GM19324 (cell line): Measurements from ENCODE around the gene ZBTB45.
"Not testable (repeated sequence)": the region's sequence is repeated elsewhere in the genome, so short reads cannot be mapped to it uniquely, and the experiment has no call there.

Source experiments
- ATAC-seq: cut with Tn5 transposase; IDR thresholded peaks from one replicate; pipeline ENCODE4 v1.9.1; 2021; ENCODE audit warnings: mild to moderate bottlenecking, moderate library complexity; ENCODE audit not compliant: unreplicated experiment, low FRiP score

Gene ZBTB45

DNA sequence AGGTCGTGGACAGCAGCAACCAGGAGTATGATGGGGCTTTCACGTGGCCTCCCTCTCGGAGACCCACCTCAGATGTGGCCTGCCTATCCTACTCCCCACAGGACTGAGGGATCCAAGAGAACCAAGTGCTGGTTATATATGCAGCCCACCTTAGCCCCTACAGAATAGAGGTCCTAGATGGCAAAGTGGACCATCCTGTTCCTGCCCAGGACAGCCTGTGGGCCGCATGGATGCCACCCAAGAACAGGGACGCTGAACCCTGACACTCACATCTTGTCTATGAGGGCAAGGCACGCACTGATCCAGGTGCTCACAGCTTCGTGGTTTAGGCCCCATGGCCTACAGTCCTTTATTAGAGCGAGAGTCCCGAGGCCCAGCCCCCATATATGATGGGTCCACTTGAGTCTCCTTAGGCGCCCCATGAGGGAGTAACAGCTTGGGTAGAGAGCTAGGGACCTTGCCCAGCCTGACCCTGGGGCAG lies 6.4 kb downstream of the ZBTB45 start:
- ATAC-seq = no peak

DNA sequence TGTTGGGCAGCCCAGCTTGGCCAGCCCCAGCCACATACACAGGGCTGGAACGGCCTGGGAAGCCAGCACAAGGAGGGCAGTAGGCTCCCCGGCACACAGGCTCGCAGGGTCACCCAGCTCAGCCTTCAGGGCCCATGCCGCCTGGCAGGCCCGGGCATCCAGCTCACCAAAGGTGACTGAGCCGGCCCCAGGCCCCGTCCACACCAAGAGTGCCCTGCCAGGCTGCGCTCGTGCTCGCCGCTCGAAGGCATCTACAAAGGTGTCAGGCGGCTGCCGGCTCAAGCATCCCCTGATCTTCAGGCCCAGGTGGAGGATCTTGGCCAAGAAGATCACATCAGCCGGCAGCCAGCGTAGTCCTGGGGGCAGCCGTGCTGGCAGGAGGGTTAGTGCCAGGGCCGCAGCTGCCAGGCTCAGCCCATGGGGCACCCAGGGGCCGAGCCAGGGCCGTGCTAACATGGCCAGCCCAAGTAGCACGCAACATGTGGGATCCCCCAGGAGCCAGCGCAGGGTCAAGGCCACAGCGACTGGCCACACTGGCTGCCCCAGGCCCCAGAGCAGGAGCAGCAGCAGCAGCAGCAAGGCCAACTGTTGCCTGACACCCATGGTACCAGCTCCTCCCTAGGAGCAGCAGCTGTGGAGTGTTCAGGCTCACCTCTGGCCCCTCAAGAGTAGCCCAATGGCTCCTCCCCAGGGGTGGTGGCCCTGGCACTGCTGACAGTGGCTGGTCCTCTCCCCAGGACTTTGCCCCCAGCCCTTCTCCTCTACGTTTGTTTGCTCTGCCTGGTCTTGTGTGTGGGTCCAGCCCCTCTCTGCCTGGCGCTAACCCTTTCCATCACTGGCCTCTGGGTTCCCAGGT lies 8.0 kb downstream of the ZBTB45 start, which contains the start of gene SLC27A5:
SLC27A5 (minus strand) TSS at position 640 of the 856 bp plus-strand sequence; CDS start at position 603, 37 bp downstream.
- ATAC-seq = no peak

DNA sequence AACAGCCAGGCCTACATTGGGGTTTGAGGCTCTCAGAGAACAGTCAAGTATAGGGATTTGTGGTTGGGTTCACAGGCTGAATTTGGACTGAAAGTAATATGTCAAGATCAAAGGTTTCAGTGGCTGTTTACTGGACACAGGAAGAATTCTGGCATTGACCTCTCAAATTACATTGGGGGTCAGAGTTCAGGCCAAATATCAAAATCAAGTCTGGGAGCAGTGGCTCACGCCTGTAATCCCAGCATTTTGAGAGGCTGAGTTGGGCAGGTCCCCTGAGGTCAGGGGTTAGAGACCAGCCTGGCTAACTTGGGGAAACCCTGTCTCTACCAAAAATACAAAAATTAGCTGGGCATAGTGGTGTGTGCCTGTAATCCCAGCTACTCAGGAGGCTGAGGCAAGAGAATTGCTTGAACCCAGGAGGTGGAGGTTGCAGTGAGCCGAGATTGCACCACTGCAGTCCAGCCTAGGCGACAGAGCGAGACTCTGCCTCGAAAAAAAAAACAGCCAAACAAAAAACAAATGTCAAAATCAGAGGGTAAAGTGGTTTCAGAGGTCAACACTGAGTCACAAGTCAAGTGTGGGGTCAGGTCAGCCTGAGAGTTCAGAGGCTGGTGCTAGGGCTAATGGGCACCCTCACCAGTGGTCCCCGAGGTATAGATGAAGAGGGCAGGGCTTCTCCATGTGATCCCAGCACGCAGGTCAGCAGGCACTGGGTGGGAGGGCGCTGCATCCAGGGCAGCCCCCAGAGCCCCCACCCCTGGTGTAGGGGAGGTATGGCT lies 9.3 kb downstream of the ZBTB45 start:
- no peak for ATAC-seq

DNA sequence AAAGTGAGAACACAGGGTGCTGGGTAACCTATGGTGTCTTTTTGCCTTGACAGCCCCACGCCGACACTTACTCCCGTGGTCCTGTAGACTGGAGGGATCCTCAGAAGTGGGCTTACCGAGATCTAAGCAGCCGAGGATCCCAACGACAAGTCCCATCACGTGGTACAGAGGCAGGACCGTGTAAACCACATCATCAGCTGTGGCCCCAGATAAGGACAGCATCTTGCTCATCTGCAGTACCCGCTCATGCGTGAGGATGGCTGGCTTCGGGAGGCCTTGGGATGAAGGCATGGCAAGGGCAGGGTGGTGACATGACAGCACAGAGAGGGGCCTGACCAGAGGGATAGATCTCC lies 9.9 kb downstream of the ZBTB45 start:
- ATAC-seq = no peak

DNA sequence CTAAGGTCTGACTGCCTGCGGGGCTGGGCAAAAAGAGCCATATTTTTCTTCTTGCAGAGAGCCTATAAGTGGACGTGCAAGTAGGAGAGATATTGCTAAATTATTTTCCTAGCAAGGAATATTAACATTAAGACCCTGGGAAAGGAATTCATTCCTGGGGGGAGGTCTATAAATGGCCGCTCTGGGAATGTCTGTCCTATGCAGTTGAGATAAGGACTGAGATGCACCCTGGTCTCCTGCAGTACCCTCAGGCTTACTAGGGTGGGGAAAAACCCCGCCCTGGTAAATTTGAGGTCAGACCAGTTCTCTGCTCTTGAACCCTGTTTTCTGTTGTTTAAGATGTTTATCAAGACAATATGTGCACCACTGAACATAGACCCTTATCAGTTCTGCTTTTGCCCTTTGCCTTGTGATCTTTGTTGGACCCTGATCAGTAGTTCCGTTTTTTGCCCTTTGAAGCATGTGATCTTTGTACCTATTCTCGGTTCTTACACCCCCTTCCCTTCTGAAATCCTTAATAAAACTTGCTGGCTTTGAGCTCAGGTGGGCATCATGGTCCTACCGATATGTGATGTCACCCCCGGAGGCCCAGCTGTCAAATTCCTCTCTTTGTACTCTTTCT lies 11.9 kb downstream of the ZBTB45 start:
- ATAC-seq = not testable (repeated sequence)

DNA sequence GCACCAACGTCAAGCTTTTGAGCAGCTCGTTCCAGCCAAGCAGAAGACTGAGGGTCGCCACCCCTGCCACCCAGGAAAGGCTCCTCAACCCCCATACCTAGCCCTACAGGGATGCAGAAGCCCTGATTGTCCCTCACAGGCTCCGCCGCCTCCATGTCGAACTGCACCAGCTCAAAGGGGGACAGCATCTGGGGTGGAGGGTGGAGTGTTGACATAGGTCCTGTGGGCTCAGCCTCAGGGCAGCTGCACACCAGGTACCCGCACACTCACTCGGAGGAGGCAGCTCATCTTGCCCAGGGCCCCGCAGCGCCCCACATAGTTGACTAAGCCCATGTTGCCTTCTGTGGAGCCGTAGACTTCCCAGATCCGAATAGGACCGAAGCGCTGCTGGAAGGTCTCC lies 19.4 kb downstream of the ZBTB45 start:
- no peak for ATAC-seq

DNA sequence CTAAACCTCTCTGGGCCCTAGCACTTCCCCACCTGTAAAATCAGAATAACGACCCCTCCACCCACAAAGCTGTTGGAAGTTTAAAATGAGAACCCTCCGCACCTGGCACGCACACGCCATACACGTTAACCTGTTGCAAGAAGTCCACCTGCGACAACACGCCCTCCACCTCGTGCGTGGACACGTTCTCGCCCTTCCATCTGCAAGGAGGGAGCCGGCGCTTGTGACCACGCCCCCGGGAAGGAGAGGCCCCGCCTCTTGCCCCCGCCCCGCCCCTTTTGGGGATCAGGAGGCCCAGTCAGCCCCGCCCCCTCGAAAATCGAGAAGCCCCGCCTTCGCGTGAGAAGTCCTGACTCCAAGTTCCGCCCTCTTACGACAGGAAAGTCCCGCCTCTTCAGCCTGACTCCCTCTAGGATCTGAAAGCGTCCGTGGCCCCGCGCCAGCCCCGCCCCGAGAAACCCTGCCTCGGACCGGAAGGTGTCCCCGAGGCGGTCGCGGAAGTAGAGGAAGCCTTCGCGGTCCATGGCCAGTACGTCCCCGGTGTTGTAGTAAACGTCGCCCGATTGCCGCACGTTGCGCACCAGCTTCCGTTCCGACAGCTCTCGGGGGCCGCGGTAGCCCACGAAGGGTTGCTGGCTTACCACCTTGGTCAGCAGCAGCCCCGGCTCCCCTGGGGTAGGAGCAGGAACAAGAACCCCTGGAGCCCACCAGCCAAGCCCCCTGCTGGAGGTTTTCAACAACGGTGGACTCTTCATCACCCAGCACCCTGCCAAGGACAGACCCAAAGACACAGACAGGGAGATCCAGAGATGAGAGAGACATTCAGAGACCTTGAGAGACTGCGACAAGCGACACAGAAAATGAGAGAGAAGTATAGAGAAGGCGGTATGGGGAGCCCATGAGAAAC lies 20.3 kb downstream of the ZBTB45 start:
- ATAC-seq = peak; percentile 84

DNA sequence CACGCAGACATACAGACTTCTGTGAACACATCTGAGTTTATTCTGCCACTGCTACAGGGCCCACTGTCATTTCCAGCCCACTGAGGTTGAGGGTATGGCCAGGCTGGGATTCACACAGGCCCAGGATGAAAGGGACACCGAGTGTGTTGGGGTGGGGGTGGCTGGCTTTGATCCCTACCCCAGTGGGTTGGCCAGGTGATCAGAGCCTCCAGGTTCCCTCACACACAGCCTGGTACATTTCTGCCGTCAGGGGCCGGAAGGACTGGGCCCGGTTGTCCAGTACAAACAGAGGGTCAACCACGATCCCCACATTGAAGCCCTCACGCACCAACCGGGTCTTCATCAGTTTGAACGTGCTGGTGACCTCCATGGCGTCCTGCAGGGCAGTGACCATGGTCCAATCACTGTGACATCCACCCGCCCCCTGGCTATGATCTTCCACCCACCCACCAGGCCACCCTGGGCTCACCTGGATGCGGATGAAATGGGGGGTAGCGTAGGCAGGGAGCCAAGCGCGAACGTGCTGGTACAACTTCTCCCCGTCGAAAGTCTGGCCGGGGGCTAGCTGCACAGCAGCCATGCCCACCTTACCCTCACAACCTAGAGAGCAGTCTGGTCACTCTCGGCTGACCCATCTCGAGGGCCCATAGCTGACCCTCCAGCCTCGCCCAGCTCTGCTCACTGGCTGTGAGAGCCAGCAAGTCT lies 21.1 kb downstream of the ZBTB45 start:
- ATAC-seq = no peak

DNA sequence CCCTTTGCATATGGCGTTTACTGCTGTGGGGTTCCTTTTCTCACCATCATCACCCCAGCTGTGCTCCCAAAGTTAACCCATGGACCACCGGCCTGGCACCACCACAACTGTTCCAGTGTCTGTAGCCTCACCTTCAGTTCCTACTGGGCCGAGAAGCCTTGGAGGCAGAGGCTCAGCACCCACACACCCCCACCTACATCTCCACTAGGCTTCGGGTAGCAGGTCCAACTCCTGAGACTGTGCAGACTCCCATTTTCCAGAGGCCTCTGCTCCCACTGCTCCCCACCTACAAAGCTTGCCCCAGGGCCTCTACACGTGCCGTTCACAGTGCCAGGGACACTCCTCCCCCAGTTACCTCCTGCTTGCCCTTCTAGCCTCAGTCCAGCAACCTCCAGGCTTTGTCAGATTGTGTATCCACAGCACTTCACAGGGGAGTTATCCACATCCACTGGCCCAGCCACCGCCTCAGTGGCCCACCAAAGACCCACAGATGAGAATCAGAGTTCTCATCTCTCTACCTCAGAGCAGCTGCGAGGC lies 21.9 kb downstream of the ZBTB45 start:
- no peak for ATAC-seq

DNA sequence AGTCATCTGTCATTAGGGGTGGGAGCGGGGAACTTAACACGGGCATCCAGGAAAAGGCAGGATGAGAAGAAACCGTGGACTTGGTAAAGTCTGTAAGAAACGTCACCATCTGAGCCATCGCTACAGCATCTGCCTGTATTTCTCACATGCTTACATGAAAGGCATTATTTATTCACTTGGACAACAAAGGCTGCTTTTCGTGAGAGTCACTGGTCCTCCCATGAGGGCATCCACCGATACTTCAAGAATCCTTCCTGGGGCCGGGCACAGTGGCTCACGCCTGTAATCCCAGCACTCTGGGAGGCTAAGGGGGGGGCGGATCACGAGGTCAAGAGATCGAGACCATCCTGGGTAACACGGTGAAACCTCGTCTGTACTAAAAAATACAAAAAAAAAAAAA lies 27.3 kb downstream of the ZBTB45 start:
- ATAC-seq = no peak

DNA sequence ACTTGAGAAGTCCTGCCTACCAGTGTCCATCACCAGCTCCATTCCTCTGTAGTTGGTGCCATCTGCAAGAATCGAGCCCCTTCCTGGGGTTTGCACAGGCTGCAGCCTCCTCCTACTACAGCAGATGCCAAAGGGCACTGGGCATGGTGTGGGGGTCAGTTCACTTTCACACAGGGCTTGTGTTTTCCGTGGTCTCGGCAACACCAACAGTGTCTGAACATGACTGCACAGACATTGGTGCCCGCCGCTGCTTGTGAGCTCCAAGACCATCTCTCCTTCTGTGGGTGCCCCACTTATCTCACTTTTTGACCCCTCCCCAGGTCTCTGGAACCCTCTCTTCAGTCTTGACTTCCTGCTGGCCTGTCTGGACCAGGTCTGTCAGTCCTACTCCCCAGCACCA lies 28.2 kb downstream of the ZBTB45 start:
- no peak for ATAC-seq

DNA sequence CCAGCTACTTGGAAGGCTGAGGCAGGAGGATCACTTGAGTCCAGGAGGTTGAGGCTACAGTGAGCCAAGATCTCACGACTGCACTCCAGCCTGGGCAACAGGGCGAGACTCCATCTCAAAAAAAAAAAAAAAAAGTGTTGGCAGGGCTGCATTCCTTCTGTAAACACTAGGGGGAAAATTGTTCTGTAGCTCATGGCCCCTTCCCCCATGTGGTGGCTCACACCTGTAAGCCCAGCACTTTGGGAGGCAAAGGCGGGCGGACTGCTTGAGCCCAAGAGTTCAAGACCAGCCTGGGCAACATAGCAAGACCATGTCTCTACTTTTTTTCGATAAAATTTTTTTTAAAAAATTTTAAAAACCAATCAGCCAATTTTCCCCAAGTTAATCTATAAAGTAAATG lies 35.3 kb downstream of the ZBTB45 start:
- not testable (repeated sequence) for ATAC-seq

DNA sequence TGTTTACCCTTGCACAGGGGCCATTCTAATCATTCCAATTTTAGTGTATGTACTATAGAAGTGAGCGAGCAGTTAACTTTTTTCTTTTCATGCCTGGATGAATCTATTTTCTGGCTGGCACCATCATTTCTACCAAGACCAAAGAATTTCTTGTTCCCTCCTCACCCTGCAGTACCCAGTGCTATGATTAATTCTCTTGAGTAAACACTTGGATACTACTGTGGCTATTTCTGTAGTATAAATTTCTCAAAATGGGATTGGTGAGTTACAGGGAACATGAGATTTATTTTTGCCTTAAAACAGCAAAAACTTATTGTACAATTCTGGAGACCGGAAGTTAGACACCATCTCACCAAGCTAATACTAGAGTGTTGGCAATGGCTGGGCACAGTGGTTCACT lies 35.8 kb downstream of the ZBTB45 start:
- no peak for ATAC-seq

DNA sequence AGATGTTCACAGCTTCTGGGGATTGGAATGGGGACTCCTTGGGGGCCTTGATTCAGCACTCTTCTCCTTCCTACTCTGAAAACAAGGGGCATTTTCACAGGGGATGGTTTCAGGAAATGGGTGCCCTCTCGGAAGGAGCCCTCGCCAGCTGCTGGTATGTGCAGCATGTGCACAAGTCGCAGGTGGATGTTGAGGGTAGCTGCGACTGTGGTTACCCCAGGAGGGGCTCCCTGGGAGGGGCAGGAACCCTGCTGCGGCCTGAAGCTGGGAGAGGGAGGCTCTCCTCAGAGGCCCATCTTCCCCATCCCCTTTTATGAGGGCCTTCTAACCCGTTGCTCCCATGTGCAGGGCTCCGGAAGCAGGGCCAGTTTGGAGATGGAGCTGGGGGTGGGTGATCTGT lies 37.2 kb downstream of the ZBTB45 start:
- ATAC-seq = no peak

DNA sequence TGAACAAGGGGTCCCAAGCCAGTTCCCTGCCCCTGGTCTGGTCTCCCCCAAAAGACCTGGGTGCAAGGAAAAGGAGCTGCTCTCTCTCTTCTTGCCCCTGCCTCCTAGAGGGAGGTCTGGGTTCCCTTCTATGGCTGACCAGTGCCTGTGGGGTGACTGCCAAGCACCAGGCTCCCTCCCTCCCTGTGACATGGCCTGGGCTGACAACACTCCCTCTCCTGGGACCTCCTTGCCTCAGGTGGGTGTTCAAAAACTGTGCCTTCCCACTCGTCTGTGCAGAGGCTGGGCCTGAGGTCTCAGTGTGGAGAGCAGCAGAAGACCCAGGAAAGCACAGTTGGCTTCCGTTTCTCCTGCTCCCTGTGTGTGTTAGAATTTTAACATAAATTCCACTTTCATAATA lies 38.8 kb downstream of the ZBTB45 start:
- ATAC-seq = no peak

DNA sequence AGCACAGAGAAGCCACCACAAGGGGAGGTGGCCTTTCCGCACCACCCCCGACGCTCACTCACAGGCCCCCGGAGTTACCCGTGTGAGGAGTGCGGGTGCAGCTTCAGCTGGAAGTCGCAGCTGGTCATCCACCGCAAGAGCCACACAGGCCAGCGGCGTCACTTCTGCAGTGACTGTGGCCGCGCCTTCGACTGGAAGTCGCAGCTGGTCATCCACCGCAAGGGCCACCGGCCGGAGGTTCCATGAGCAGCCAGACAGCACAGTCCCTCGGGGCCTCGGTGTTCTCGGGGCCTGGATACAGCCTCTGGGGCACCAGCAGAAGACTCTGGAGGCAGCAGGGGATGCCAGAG lies 39.2 kb downstream of the ZBTB45 start:
- no peak for ATAC-seq

DNA sequence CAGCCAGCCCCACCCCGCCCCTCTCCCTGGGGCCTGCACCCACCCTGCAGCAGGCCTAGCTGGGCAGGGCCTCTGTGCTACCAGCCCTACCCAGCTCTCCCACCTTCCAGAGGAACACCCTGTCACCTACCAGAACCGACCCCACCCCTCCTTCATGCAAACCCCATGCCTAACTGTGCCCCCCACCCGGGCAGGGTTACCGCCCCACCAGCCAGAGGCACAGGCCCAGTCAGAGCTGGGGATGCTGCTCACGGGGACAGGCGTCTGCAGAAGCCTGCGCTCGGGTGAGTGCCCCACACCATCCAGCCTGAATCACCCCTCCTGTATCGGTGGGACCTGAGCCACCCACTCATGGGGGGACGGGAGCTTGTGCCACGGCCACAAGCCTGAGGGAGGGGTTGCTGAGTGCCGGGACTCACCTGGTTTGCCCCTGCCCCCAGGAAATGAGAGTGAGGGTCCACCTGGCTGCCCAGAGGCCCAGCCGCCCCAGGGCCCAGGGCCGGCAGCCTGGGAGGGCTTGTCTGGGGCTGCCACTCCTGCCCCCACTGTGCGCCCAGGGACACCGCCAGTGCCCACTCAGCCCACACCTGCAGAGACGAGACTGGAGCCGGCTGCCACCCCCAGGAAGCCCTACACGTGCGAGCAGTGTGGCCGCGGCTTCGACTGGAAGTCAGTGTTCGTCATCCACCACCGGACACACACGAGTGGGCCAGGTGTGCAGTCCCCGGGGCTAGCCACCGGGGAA lies 39.7 kb downstream of the ZBTB45 start:
- no peak for ATAC-seq

DNA sequence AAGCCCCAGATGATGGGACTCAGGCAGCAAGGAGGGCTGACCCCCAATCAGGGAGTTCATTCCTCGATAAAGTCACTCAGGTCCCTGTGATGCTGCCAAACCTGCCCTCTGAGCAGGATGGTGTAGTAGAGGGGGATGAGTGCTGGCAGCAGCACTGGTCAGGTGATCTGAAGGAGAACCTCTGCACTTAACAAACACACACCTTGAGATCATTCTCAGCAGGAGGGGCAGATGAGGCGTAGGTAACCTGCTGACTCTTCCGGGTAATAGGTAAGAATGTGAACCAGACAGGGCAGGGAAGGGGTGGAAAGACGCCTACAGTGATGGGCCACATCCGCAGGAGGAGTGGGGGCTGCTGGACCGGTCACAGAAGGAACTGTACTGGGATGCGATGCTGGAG lies 40.3 kb downstream of the ZBTB45 start:
- ATAC-seq = no peak

DNA sequence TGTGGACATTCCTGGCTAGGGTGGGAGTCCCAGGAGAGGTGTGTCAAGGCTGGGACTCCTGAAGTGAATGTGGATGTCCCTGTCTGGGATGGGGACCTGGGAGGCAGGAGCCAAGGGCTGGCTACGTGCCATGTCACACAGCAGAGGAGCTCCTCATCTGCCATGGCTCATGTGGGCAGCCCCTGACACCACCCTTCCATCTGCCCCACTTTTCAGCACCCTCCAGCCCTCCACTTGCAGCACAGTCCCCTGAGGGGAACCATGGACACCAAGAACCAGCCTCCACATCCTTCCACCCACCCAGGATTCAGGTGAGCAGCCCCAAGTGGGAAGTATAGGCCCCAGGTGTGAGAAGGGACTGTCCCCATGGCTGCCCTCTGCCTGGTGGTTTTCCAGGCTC lies 41.7 kb downstream of the ZBTB45 start:
- no peak for ATAC-seq
